Heart right ventricle (tissue), 16 donors: Measurements from ENCODE around the gene AK9. TPM values are rescaled to one million over a fixed set of nuclear protein-coding genes. Genes with fewer than 3 reads are reported as not detected.
A peak's percentile ranks its signal among the peaks of the same experiment; 100 is the strongest.

Experiments
- ATAC-seq, 8 donors: fragments of 200-7000 bp; cut with Tn5 transposase; one replicate each; pipeline ENCODE4 v1.9.1; 2020; ENCODE audit warnings: mild to moderate bottlenecking in 8 of 8, moderate library complexity in 8 of 8, moderate number of reproducible peaks in 1 of 8
- DNase-seq, 2 donors: peaks; one replicate each; pipeline ENCODE4 v3.0.0-alpha.2; 2020
- H3K27ac ChIP-seq, 10 donors: fragments of 200-600 bp; sonication (generic) in 2 of 10; one replicate each; pipeline versions ENCODE4 v1.5.0 to v1.8.0; 2020 to 2022; ENCODE audit warnings: mild to moderate bottlenecking in 3 of 10
- H3K27me3 ChIP-seq, 7 donors: fragments of 200-600 bp; one replicate each; pipeline ENCODE4 v1.8.0; 2021 to 2022; ENCODE audit warnings: mild to moderate bottlenecking in 2 of 7
- H3K36me3 ChIP-seq, 9 donors: fragments of 200-600 bp; sonication (generic) in 1 of 9; one replicate each; pipeline versions ENCODE4 v1.5.0 to v1.8.0; 2020 to 2022; ENCODE audit warnings: mild to moderate bottlenecking in 2 of 9
- H3K4me1 ChIP-seq, 9 donors: fragments of 200-600 bp; sonication (generic) in 1 of 9; one replicate each; pipeline versions ENCODE4 v1.5.0 to v1.8.0; 2020 to 2022; ENCODE audit warnings: mild to moderate bottlenecking in 4 of 9
- H3K4me3 ChIP-seq, 10 donors: fragments of 200-600 bp; sonication (generic) in 2 of 10; one replicate each; pipeline versions ENCODE4 v1.5.0 to v1.8.0; 2020 to 2022; ENCODE audit warnings: mild to moderate bottlenecking in 7 of 10, moderate library complexity in 2 of 10
- H3K9me3 ChIP-seq, 11 donors: fragments of 200-600 bp in 10 of 11; sonication (generic) in 2 of 11; one replicate each; pipeline versions ENCODE4 v1.5.0 to v1.8.0; 2013 to 2022; ENCODE audit warnings: mild to moderate bottlenecking in 2 of 11, control low read depth in 1 of 11, moderate library complexity in 1 of 11
- CTCF ChIP-seq, 9 donors: fragments of 200-600 bp; sonication (generic) in 2 of 9; IDR thresholded peaks; one replicate each; pipeline versions ENCODE4 v1.5.0 to v1.8.0; 2021 to 2022; ENCODE audit warnings: antibody characterized with exemption in 9 of 9, mild to moderate bottlenecking in 5 of 9, moderate library complexity in 1 of 9
- WGBS, 2 donors: extraction: QIAGEN DNeasy Blood & Tissue Kit; methylation state at CpG; one replicate each; pipeline ENCODE4 v1.1.7; 2013; ENCODE audit warnings: inconsistent platforms in 1 of 2; 5-methylcytosine and 5-hydroxymethylcytosine counted together
- intact Hi-C, 10 donors: fragments of 100-400 bp; cut with DNase I; formaldehyde crosslinking; loops; one replicate each; pipeline versions ENCODE4 v1.11.1 to v1.14.2; 2022
- polyA plus RNA-seq, 2 donors: library from polyadenylated mRNA; stranded (reverse); fragments of 200-250 nt; gene quantifications; one replicate each; pipeline ENCODE4 v1.2.3, GENCODE V29; 2013
- total RNA-seq, 10 donors: library from RNA; stranded (reverse); fragmentation: NEBNext Ultra II Directional in 3 of 10; extraction: Animal tissue kit (Norgen Biotek cat#: 25700) in 3 of 10; gene quantifications; one replicate each; pipeline versions ENCODE4 v1.2.1 to v1.2.4, GENCODE V29; 2021 to 2023
- donor health status: Arrhythmogenic right ventricular cardiomyopathy.
- donor health status: ischemic (EF 13 %, LVEDD 7.1; RV severe dilation, severe dysfunction).
- donor health status: healthy with polysubstance abuse.
- donor health status: DM: no; HTN: yes; CAD: no.
- donor health status: DM: no; HTN: no; CAD: no.
- donor health status: ischemic (EF 25% LVEDD 6.9; RV normal size, moderate dysfunction).
- donor health status: ischemic (EF 25% LVEDD 5.7; RV mildly dilated, moderate dysfunction).
- donor health status: healthy.
- donor health status: DM: yes; HTN: yes; CAD: no.
- donor health status: Ischemic cardiomyopathy.
- donor health status: ischemic (EF 35%, LVEDD 5.7; RV mildly dilated, moderate dysfunction).
- donor health status: nonischemic (EF 11% LVEDD 7.7; RV severe dilation, severe dysfunction).
- donor health status: DM: yes; HTN: yes; CAD: no.
- donor health status: PGD.
- donor health status: ischemic (EF 29% LVEDD 5.4; RV normal size, mild dysfunction).
- donor health status: nonischemic (EF 23%, LVEDD 6.1; RV moderate dilation, normal function).

Gene AK9
- total and polyA plus RNA-seq, 12 donors = 4.6 to 17.0 (median 10.9) TPM

- Histone ChIP-seq H3K27me3 (no peaks in the 10 kb centered on the region), H3K9me3 (peaks cover 0 to 21% (median 0%) of the 10 kb centered on the region in 11 donors), H3K4me1 (no peaks in the 10 kb centered on the region), H3K27ac (no peak overlapping the region), H3K4me3 (no peak overlapping the region), H3K36me3 (no peaks in the 10 kb centered on the region)
- peak in 8 of 9 donors; percentile 44 to 71 (median 58) for TF ChIP-seq CTCF (IDR thresholded peaks at IDR 0.05)
- ATAC-seq (peak in 6 of 8 donors; percentile 29 to 72 (median 55)), DNase-seq (peak in 1 of 2 donors; percentile 37)
- intact Hi-C loops = loop anchor here in 9 of 10 donors (5.0 to 10.0 kb wide), 10 partner anchors 165 to 868 kb away; partner anchors contain the start of genes AK9 (in 3 of the 9) and FIG4 (in 3 of the 9)
- WGBS, 2 donors = 49 to 57% methylated on average over 7 of the region's 7 CpGs
These were observed 163.9 kb downstream of the AK9 start for GRCh38 chr6:109526905-109527628.

GRCh38 chr6:109524129-109524528, 166.9 kb downstream of the AK9 start:
- H3K36me3 ChIP-seq = no peaks in the 10 kb centered on the region
- intact Hi-C loops = loop anchor here in 6 of 10 donors (5.0 to 10.0 kb wide), 5 partner anchors 171 to 871 kb away; partner anchors contain the start of genes AK9 (in 2 of the 6) and FIG4 (in 2 of the 6)
- H3K4me3 ChIP-seq = no peak overlapping the region
- peaks cover 0 to 21% (median 0%) of the 10 kb centered on the region in 11 donors for H3K9me3 ChIP-seq
- H3K4me1 ChIP-seq = no peaks in the 10 kb centered on the region
- ATAC-seq = no peak
- H3K27me3 ChIP-seq = no peaks in the 10 kb centered on the region
- DNase-seq = no peak
- TF ChIP-seq CTCF (IDR thresholded peaks at IDR 0.05) = no peak
- H3K27ac ChIP-seq = no peak overlapping the region

- intact Hi-C loops = loop anchor here in 6 of 10 donors (5.0 to 10.0 kb wide), 5 partner anchors 171 to 871 kb away; partner anchors contain the start of genes AK9 (in 2 of the 6) and FIG4 (in 2 of the 6)
- whole genome bisulfite sequencing, 2 donors = 70 to 79% methylated on average over 2 of the region's 2 CpGs
These were observed 167.5 kb downstream of the AK9 start for GRCh38 chr6:109523478-109523877.

More at GRCh38 chr6:109523478-109523877, 167.5 kb downstream of the AK9 start:
- ATAC-seq (peak in 1 of 8 donors; percentile 35), DNase-seq (no peak)
- H3K4me1 ChIP-seq = no peaks in the 10 kb centered on the region
- no peak for TF ChIP-seq CTCF (IDR thresholded peaks at IDR 0.05)
- H3K9me3 ChIP-seq = peaks cover 0 to 21% (median 0%) of the 10 kb centered on the region in 11 donors
- no peak overlapping the region for H3K4me3 ChIP-seq
- H3K27me3 ChIP-seq = no peaks in the 10 kb centered on the region
- no peaks in the 10 kb centered on the region for H3K36me3 ChIP-seq
- no peak overlapping the region for H3K27ac ChIP-seq
